Measurements from ENCODE around the gene PIGR. TPM values are rescaled to one million over a fixed set of nuclear protein-coding genes. Genes with fewer than 3 reads are reported as not detected.

The PIGR gene
- total RNA-seq, 3 donors from 2014 or later, result 4,355 to 12,072 (median 9,452) TPM

GRCh38 chr1:206883160-206883559 is 63.1 kb downstream of the PIGR start:
- Histone ChIP-seq H3K9me3 (peaks cover 9% of the 10 kb centered on the region), H3K4me3 (no peak overlapping the region), H3K4me1 (ENCODE audit: low read depth) (no peaks in the 10 kb centered on the region), H3K36me3 (ENCODE audit: low read depth) (no peaks in the 10 kb centered on the region)
- no peak for ATAC-seq
- TF ChIP-seq, protein P1, sequence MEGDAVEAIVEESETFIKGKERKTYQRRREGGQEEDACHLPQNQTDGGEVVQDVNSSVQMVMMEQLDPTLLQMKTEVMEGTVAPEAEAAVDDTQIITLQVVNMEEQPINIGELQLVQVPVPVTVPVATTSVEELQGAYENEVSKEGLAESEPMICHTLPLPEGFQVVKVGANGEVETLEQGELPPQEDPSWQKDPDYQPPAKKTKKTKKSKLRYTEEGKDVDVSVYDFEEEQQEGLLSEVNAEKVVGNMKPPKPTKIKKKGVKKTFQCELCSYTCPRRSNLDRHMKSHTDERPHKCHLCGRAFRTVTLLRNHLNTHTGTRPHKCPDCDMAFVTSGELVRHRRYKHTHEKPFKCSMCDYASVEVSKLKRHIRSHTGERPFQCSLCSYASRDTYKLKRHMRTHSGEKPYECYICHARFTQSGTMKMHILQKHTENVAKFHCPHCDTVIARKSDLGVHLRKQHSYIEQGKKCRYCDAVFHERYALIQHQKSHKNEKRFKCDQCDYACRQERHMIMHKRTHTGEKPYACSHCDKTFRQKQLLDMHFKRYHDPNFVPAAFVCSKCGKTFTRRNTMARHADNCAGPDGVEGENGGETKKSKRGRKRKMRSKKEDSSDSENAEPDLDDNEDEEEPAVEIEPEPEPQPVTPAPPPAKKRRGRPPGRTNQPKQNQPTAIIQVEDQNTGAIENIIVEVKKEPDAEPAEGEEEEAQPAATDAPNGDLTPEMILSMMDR (IDR thresholded peaks at IDR 0.05), result no peak
- no peak for DNase-seq
- intact Hi-C loops (cut with DNase I, micrococcal nuclease), result no loop called here

DNA sequence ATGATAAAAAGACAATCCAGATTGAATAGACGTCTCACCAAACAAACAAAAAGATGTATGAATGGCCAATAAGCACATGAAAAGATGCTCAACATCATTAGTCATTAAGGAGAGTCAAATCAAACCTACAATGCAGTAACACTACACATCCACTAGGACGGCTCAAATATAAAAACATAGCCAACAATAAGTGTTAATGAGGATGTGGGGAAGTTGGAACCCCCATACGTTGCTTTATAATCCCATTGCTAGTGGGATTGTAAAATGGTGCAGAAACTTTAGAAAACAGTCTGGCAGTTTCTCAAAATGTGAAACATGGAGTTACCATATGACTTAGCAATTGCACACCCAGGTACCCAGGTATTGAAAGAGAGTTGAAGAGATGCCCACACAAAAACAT is 63.7 kb downstream of the PIGR start:
- Histone ChIP-seq H3K4me1 (ENCODE audit: low read depth) (no peaks in the 10 kb centered on the region), H3K9me3 (peaks cover 12% of the 10 kb centered on the region), H3K36me3 (ENCODE audit: low read depth) (no peaks in the 10 kb centered on the region), H3K4me3 (no peak overlapping the region)
- no peak for DNase-seq
- intact Hi-C loops (cut with DNase I, micrococcal nuclease), result no loop called here
- TF ChIP-seq, protein P1 (IDR thresholded peaks at IDR 0.05), result no peak
- ATAC-seq, result no peak

GRCh38 chr1:206880314-206880713 is 66.0 kb downstream of the PIGR start:
- Histone ChIP-seq H3K4me1 (ENCODE audit: low read depth) (no peaks in the 10 kb centered on the region), H3K9me3 (peaks cover 17% of the 10 kb centered on the region), H3K4me3 (no peak overlapping the region), H3K36me3 (ENCODE audit: low read depth) (no peaks in the 10 kb centered on the region)
- intact Hi-C loops (cut with DNase I, micrococcal nuclease), result no loop called here
- ATAC-seq (no peak), DNase-seq (no peak)
- TF ChIP-seq, protein P1 (IDR thresholded peaks at IDR 0.05), result no peak

Other genes starting within 250 kb of the PIGR start
- gene IL19, start 175.7 kb downstream of the PIGR start, total RNA-seq, result not detected
- 1 to 10 TPM; 1.0 to 2.9 (median 2.8) TPM for gene IL10, start 174.0 kb downstream of the PIGR start, total RNA-seq
- gene IL20, start 80.8 kb downstream of the PIGR start, total RNA-seq, result not detected
- gene IL24, start 49.0 kb downstream of the PIGR start, total RNA-seq, result not detected
- gene FCMR, start 24.5 kb downstream of the PIGR start, total RNA-seq, result 1 to 10 TPM; 1.6 to 5.6 (median 4.6) TPM
- under 1 TPM; 0.41 to 0.98 (median 0.84) TPM for gene FCAMR, start 24.0 kb upstream of the PIGR start, total RNA-seq
- gene C1orf116, start 86.3 kb upstream of the PIGR start, total RNA-seq, result 10 to 100 TPM in 2 of 3 donors, 1 to 10 TPM in 1; 8.7 to 31.0 (median 25.4) TPM
- 1 to 10 TPM; 5.8 to 7.8 (median 7.8) TPM for gene YOD1, start 104.7 kb upstream of the PIGR start, total RNA-seq
- 100 to 1,000 TPM in 1 of 3 donors, 10 to 100 TPM in 2; 45.1 to 118 (median 90.2) TPM for gene PFKFB2, start 106.8 kb upstream of the PIGR start, total RNA-seq
- 10 to 100 TPM in 1 of 3 donors, 1 to 10 TPM in 2; 4.4 to 20.0 (median 7.2) TPM for gene C4BPB, start 142.4 kb upstream of the PIGR start, total RNA-seq
- gene C4BPA, start 157.8 kb upstream of the PIGR start, total RNA-seq, result 1 to 10 TPM; 1.5 to 5.9 (median 1.9) TPM